Kidney tubule cell (primary cell): Measurements from ENCODE around the gene SPATA32.

ENCODE experiments used
- DNase-seq: peaks from one replicate; pipeline ENCODE4 v3.0.0-alpha.2; 2018; ENCODE audit warnings: low spot score

Gene SPATA32

GRCh38 chr17:45246338-45246737, 15.6 kb downstream of the SPATA32 start:
- no peak for DNase-seq

GRCh38 chr17:45244725-45245656, 16.9 kb downstream of the SPATA32 start:
- DNase-seq, result no peak

GRCh38 chr17:45243750-45244149, 18.1 kb downstream of the SPATA32 start:
- DNase-seq, result peak; percentile 61

GRCh38 chr17:45242029-45242414, 19.9 kb downstream of the SPATA32 start:
- DNase-seq, result no peak

- DNase-seq, result peak; percentile 18
These were observed 20.4 kb downstream of the SPATA32 start for GRCh38 chr17:45241328-45242028.

GRCh38 chr17:45240905-45241327, 21.0 kb downstream of the SPATA32 start:
- DNase-seq, result no peak

- no peak for DNase-seq
These were observed 23.6 kb downstream of the SPATA32 start for GRCh38 chr17:45238155-45238774.

- DNase-seq, result no peak
These were observed 24.2 kb downstream of the SPATA32 start for GRCh38 chr17:45237686-45238085.

- no peak for DNase-seq
These were observed 25.6 kb downstream of the SPATA32 start for GRCh38 chr17:45236282-45236606.

- DNase-seq, result peak; percentile 70
These were observed 26.2 kb downstream of the SPATA32 start for GRCh38 chr17:45235416-45236281.

- DNase-seq, result peak; percentile 30
These were observed 27.1 kb downstream of the SPATA32 start for GRCh38 chr17:45234641-45235415.

- no peak for DNase-seq
These were observed 28.4 kb downstream of the SPATA32 start for GRCh38 chr17:45233423-45233924.

- DNase-seq, result no peak
These were observed 29.1 kb downstream of the SPATA32 start for GRCh38 chr17:45232514-45233422.

GRCh38 chr17:45231481-45232116, 30.3 kb downstream of the SPATA32 start:
- peak; percentile 26 for DNase-seq

- DNase-seq, result no peak
These were observed 31.0 kb downstream of the SPATA32 start for GRCh38 chr17:45230787-45231480.

- no peak for DNase-seq
These were observed 31.5 kb downstream of the SPATA32 start for GRCh38 chr17:45230410-45230786.

- DNase-seq, result no peak
These were observed 32.0 kb downstream of the SPATA32 start for GRCh38 chr17:45229681-45230409.
